HG03342 (cell line): ENCODE results near the gene FAM177B.
A peak's percentile ranks its signal among the peaks of the same experiment; 100 is the strongest.

Experiments used
- ATAC-seq: cut with Tn5 transposase; IDR thresholded peaks from one replicate; pipeline ENCODE4 v1.9.1; 2021; ENCODE audit warnings: mild to moderate bottlenecking, moderate library complexity; ENCODE audit not compliant: unreplicated experiment

Gene FAM177B

DNA sequence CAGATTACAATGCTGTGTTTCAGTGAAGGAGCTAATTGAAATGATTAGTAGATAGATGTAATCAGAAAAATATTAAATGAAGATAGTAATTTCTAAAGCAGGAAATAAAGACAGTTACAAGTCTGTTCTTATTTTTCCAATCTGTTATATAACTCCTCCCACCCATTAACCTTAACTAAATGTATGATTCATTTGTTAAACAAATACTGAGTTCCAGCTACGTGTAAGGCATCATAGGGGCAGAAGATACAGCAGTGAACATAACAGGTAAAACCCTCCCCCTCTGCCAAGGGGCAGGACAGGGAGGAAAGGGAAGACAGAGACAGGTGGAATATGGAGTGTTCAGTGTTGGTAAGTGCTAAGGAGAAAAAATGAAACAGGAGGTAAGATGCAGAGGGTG is at the start of gene FAM177B:
Gene FAM177B, plus strand, starts transcription at position 231 of the 400 bp plus-strand sequence. CDS start 9,344 bp downstream, outside the sequence.
- no peak for ATAC-seq

DNA sequence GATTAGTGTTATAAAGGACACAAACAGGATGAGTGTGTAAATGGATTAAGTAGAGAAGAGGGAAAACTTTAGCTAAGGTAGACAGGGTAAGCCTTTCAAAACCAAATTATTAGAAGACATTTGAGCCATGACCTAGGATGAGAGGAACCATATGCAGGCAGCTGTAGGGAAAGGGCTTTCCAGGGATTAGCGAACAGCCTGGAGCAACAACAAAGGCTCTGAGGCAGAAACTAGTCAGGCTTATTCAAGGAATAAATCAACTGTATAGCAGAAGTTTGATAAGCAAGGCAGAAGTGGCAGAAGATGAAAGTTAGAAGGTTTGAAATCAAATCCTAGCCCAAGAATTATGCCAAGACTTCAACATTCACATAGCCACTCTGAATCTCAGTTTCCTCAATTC is 46.0 kb upstream of the FAM177B start:
- no peak for ATAC-seq

DNA sequence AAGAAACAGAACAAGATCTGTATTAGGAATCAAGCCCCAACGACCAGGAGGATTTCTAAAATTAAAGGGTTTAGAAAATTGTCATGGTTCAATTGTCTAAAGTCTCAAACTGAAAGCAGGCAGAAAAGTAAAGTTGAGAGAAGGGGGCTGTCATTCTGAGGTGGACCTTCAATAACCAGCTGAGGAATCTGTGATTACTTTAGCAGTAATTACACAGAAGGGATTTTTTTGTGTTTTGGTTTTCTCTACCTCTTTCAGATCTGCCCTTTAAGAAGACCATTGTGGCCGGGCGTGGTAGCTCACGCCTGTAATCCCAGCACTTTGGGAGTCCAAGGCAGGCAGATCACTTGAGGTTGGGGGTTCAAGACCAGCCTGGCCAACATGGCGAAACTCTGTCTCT is 42.1 kb upstream of the FAM177B start:
- no peak for ATAC-seq

DNA sequence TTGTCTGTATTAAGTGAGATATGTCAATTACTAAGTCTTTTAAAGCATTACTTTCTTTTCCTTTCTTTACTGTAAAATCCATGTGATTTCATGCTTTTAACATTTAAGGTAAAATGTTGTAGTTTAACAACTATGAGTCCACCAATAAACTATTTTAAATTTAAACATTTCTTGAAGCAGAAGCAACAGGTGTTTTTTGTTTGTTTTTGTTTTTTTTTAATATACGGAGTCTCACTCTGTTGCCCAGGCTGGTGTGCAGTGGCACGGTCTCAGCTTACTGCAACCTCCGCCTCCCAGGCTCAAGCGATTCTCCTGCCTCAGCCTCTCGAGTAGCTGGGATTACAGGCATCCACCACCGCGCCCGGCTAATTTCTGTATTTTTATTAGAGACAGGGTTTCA is 40.3 kb upstream of the FAM177B start:
- ATAC-seq, result no peak

DNA sequence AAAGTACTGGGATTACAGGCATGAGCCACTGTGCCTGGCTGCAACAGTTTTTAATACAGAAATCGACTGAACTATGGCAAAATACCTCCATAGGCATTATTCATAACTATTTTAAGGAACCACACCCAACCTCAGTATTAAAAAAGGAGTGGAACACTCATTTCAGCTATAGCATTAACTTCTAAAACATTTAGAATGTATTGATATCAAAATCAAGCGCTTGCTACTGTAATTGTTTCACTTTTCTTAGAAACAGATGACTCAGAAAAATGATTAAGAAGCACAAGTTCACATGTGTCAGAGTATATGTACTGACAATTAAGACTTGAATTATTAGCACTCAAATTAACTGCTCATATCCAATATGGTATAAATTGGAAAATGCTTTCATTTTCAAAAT is 39.8 kb upstream of the FAM177B start:
- ATAC-seq, result no peak

DNA sequence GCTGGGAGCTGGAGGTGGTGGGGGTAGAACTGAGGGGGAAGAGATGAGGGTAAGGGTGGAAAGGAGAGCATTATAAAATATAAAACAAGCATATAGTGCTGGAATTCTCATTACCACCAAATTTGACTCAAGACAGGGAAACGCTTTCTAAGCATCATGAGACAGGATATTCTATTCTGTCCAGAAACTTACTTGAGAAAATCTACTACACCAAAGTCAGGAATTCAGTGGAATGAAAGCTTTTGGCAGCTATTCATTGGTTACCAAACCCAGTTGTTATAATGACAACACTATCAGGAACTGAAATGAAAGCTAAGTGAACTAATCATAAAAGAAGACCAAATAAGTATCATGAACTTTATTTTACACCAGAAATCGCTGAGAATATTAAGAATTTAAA is 39.2 kb upstream of the FAM177B start:
- no peak for ATAC-seq

DNA sequence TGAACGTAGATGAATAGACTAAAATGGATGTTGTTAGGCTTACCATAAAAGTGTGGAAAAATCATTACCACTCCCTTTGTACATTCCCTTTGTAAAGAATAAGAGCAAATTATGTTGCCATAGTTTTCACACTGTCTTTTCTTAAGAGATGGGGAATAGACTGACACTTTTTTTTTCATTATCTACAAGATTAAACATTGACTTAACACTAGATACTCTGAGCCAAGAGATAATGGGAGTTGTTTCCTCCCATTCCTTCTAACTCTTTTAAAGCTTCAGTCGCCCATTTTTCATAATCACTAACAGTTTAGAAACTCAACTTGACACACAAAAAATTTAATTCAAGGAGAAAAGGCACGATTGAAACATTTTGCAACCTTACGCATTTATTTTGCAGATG is 34.8 kb upstream of the FAM177B start:
- ATAC-seq, result no peak

DNA sequence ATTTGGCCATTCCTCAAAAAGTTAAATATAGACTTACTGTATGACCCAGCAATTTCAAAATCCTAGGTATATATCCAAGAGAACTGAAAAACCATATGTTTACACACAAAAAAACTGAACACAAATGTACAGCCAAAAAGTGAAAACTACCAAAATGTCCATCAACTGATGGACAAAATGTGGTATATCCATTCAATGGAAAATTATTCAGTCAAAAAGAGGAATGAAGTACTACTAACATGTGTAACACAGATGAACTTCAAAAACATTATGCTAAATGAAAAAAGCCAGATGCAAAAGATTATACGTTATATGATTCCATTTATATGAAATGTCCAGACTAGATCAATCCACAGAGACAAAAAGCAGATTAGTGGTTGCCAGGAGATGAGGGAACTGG is 32.7 kb upstream of the FAM177B start:
- no peak for ATAC-seq

DNA sequence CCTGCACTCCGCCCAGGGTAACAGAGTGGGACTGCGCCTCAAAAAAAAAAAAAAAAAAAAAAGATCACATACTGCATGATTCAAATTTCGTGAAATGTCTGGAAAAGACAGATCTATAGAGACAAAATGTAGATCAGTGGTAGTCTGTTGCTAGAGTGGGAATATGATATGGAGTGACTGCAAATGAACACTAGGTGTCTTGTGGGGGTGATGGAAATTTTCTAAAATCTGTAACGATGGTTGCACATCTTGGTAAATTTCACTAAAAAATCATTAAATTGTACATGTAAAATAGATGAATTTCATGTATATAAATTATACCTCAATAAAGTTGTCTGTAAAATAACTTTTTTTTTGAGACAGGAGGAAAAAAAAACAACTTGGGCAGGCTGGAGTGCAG is 30.2 kb upstream of the FAM177B start:
- ATAC-seq, result no peak

DNA sequence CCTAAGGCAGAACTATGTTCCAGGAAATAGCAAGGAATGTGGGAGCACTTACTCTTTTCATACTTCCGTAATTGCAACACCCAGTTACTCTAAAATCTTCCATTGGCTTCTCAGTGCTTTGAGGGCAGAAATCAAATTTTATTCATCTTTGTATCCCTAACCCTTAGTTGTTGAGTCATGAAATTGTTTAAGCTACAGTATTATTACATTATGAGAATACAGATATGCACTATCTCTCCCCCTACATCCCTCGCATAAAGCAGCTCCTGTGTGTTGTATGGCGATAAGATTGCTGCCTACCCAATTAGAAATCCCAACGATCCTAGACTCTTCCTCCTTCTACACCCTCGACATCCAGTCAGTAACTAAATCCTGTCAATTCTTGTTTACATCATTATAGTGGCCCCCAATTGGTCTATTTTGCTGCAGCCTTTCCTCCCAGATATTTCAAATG is 27.3 kb upstream of the FAM177B start:
- no peak for ATAC-seq

DNA sequence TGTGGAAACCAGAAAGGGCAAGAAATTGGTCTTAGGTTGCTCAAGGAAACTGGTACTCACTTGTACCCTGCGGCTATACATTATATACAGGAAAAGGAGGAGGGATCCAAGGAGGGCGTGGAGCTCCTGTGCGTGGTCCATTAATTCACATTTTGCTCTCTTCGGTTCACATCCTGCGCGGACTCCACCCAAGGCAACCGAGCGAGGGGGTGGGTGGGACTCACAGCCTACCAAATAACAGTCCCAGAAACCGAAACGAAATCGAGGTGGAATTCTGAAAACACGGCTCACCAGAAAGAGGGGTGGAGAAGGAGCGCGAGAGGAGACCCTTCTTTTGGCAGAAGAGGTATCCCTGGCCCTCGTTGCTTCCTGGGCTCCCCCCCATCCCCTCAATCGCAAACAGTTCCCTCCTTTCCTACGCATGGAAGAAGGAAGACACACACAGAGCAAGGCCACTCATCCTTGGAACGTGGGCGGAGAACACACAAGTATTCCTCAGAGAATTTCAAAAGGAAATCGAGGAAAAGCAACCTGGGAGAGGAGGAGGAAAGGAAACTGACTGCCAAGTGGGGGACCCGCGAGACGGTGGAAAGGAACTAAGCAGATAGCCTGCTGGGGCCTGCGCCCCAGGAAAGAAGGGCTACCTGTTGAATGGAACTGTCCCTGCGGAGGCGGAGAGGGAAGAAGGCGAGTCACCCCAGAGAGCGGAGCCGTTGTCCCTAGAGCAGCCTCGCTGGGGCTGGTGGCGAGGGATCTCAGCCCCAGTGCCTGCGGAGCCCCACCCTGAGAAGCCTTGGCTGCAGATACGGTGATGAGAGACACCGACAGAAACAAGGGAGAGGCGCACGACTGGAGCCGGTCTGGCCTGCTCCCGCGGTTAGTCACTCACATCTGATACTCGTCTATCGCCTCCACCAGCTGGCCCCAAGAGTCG is 25.4 kb upstream of the FAM177B start:
- peak; percentile 34 for ATAC-seq

DNA sequence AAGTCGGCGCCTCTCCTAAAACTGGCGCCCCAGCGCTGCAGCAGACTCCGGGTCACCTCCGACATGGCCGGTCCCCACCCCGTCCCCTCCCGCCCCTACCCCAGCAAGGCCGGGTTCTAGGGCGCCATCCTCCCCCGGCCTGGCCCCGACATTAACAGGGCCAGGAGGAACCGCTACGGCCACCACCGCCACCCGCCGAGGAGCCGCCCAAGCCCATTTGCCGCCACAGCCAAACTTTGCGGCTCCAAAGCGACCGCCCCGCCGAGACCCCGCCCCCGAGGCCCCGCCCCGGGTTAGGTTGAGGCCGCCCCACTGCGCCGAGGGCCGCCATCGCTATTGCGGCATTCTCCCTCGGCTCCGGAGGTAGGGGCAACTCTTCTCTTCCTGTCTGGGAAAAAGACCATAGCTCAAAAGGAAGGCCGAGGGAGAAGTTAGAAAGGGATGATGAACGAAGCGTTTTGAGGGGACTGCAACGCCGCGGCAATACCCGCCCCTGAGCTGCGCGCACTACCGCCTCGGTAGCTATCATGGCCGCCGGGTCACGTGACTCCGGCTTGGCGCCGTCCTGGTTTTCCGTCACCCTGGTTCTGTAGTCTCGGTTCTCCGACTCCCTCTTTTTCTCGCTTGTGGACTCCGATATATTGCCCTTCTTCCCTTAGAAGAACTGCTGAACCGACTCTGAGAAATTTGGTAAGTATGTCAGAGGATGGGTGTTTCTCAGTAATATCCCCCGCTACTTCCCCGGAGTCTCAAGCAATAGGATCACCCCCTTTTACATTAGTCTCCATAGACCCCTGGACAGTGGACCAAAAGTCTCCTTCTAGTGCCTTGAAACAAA is 24.5 kb upstream of the FAM177B start, which contains the start of the genes AIDA and BROX:
Gene AIDA, minus strand, starts transcription at position 239 of the 838 bp plus-strand sequence. Its CDS starts 174 bp downstream, at position 65.
Gene BROX, plus strand, starts transcription at position 312 of the 838 bp plus-strand sequence. CDS start 3,136 bp downstream, outside the sequence.
- ATAC-seq, result peak; percentile 80

DNA sequence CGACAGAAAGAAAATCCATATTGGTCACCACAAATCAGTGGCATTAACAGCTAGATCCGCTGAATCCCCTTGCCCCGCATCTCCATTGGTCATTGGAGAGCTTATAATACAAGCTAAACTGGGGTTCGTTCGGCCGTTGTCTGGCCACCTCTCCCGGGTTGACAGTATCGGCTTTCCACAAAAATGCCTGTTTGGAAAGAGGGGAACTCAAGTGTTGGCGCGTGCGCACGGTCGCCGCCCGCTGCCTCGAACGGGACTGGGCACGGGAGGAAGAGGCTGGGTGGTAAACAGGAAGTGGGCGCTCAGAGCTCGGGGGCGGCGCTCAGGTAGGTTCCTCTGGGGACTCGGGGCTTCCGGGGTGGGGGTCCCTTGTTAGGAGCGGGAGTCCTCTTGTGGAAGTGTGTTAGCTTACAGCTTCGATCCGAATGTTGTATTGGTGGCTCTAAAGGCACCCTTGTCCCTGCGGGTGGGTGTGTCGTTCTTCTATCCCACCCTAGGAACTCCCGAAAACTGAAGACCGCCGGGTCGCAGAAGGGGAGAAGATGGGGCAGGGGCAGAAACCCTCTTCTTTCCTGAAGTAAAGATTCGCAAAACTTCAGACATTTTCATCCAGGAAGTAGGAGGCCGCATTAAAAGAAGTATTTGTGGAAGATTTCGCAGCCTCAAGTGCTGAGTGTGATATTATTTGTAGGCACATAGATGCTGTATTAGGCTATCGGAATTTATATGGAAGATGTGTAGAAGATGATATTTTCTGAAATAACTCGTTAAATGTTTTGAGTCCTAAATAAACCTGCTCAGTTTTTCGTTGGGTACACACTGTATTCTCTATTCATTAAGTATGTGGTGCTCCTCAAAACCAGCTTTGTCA is 23.7 kb upstream of the FAM177B start:
- peak; percentile 56 for ATAC-seq

DNA sequence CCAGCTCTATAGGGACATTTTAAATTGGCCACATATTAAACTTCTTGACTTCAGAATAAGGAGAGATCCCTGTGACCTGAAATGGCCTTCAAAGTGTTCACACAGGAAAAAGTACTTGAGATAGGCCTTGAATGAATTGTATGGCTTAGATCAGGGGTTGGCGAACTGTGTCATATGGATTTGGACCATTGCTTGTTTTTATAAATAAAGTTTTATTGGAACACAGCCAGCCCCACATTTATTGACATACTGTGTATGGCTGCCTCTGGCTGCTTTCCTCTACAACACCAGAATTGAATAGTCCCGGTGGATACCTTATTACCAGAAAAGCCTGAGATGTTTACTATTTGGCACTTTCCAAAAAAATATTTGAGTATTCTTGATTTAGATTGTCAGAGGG is 20.6 kb upstream of the FAM177B start:
- no peak for ATAC-seq

DNA sequence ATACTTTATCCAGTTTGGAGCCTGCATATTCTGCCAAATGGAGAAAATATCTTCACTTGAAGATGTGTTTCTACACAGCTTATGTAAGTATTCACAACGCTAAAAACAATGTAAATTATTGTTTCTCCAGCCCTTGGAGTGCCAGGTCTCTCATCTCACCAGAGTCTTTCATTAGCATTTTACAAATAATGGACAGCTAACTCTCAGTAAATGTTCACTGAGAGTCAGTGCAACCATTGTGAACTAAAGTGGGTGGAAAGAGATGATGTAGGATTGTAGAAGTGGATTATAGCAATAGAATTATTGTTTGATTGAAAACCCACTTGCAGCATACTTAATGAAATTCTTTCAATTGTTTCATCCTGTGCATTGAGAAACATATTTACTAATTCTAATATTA is 8.3 kb upstream of the FAM177B start:
- no peak for ATAC-seq

DNA sequence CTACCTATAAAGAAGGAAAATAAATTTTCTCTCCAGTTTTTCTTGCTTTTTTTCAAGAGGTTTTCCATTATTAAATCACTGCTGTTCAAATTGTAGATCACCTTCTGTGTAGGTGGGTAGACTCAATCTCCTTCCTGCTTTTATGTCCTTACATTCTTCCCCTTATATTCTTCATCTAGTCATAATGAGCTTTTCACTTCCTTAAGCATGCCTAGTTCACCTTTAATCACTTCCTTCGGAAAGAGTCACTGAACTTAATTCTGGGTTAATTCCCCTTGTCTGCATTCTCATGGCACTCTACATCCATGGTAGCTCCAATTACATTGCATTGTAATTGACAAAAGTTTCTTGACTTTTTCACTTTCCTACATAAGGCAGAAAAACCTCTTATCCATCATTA is 6.1 kb upstream of the FAM177B start:
- ATAC-seq, result no peak

DNA sequence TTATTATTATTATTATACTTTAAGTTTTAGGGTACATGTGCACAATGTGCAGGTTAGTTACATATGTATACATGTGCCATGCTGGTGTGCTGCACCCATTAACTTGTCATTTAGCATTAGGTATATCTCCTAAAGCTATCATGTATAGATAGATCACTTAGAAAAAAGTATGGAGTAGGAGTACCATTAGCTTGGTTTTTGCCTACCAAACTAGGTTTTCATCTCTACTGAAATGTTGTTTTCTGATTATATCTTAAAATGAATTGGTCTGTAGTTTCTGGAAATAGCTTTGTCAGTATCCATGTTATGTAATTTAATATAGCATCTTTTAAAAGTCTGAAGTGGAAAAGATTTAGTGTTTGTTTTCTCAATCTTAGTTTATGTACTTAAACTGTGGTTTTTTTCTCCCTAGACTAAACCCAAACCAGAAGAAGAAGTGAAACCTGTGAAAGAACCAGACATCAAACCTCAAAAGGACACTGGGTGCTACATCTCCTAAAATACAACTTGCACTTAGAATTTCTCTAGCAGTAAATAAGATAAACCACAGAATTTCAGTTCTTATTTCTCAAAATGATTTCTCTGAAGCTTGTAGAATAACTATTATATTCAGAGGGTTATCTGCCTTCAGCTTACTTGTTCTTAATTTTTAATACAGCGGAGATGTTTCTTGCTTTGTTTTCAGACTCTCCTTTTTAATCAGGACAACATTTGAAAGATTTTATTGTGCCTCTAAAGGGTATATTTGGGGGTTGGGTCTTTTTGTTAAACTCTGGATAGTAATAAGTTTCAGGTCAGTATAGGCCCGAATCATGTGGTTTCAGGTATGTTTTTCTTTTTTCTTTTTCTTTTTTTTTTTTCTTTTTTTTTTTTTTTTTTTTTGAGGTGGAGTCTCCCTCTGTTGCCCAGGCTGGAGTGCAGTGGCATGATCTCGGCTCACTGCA is 4.5 kb upstream of the FAM177B start:
- ATAC-seq, result peak; percentile 98

DNA sequence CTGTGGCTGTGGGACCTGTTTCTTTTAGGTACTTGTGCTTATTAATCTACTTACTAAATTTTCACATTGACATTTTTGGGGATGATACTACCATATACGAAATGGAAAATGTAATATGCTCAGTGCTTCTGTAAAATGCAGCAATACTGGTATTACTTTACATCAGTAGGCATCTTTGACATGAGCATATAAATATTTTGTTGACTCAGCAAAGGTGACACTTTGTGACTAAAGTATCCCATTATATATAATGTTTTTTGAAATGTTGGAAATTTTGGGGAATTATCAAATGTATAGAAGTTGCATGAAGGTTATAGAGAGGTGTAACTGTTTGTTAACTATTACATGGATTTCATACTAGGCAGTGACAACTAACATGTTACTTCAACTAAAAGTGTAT is 2.3 kb upstream of the FAM177B start:
- no peak for ATAC-seq

DNA sequence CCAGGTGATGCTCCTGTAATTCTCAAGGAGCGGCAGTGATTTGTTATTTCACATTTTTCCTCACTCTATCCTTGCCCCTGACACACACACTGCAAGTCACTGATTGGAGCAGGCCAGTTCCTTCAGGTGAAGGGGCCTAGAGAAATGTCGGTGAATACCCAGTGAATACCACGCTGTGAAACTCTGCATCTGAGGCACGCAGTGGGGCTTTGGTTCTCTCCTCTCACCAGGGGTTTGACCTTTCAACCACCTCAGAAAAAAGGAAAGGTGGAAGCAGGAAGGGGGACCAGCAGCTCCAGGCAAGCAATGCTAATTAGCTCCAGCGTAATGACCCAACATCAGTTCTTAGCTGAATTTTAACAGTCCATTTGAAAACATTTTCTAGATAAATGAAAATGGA is 532 bp upstream of the FAM177B start:
- no peak for ATAC-seq
